GM06990 (cell line): ENCODE measurements around the gene ENOX1.

Experiments used
- DNase-seq: peaks from one replicate; pipeline ENCODE4 v3.0.0-alpha.2; 2011; ENCODE audit not compliant: insufficient read length; ENCODE audit errors: extremely low read depth
- H3K27me3 ChIP-seq: replicated peaks from 2 replicates; pipeline ENCODE4 v1.6.0; 2011; ENCODE audit warnings: low read length; ENCODE audit not compliant: control insufficient read depth, insufficient read depth
- H3K36me3 ChIP-seq: 2 replicates; pipeline ENCODE4 v1.5.1; 2011; ENCODE audit warnings: low read length; ENCODE audit not compliant: control insufficient read depth, insufficient read depth
- H3K4me3 ChIP-seq: replicated peaks from 2 replicates; pipeline ENCODE4 v1.5.1; 2011; ENCODE audit warnings: low read depth, mild to moderate bottlenecking, control low read depth, low read length
- TF ChIP-seq, protein P1 (sequence below): IDR thresholded peaks from 2 replicates; pipeline ENCODE4 v1.5.1; 2011; ENCODE audit warnings: low read length, control low read depth, mild to moderate bottlenecking, inconsistent platforms; ENCODE audit not compliant: insufficient read depth, poor library complexity, severe bottlenecking

ENOX1 gene

DNA sequence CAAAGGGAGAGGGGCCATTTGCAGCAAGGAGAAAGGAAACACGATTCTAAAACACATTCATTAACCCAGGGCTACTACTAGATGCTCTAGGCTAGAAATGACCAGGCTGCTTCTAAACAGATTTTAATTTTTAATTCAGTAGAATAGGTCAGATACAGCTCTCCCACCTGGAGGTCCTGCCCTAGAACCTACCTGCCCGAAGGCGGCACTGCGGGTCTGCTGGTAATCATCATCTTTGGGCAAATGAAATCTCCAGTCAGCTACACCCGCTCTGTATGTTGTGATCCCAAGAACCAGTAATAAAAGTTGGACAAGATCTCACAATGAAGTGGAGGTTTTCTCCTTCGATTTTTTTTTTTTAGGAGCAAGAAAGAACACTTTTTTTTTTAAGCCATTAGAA lies 345.3 kb downstream of the ENOX1 start:
- no peak for DNase-seq
- no peak overlapping the region for H3K4me3 ChIP-seq
- no peaks in the 10 kb centered on the region for H3K27me3 ChIP-seq
- H3K36me3 ChIP-seq: no peaks in the 10 kb centered on the region
- TF ChIP-seq, protein P1, sequence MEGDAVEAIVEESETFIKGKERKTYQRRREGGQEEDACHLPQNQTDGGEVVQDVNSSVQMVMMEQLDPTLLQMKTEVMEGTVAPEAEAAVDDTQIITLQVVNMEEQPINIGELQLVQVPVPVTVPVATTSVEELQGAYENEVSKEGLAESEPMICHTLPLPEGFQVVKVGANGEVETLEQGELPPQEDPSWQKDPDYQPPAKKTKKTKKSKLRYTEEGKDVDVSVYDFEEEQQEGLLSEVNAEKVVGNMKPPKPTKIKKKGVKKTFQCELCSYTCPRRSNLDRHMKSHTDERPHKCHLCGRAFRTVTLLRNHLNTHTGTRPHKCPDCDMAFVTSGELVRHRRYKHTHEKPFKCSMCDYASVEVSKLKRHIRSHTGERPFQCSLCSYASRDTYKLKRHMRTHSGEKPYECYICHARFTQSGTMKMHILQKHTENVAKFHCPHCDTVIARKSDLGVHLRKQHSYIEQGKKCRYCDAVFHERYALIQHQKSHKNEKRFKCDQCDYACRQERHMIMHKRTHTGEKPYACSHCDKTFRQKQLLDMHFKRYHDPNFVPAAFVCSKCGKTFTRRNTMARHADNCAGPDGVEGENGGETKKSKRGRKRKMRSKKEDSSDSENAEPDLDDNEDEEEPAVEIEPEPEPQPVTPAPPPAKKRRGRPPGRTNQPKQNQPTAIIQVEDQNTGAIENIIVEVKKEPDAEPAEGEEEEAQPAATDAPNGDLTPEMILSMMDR: no peak

DNA sequence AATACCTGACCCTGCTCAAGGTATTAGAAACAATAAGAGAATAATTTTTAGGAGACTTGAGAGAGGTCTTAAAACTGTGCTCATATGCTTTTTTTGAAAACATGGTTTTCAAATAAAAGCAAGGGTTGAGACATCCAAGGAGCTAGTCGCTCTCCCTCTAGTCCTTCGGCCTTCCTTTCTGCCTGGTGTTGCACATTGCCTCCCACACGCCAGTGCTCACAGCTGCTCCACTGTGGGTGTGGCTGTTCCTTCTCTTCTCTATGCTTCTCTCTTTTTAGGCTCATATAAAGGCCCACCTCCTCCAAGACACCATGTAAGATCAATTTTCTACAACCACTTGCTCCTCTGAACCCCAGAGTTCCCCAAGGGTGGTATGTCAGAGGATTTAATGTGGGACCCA lies 352.6 kb downstream of the ENOX1 start:
- Histone ChIP-seq H3K4me3 (no peak overlapping the region), H3K36me3 (no peaks in the 10 kb centered on the region), H3K27me3 (0 out of 2 replicates have a peak, but pooled peaks cover 2% of the 10 kb centered on the region)
- TF ChIP-seq, protein P1: no peak
- no peak for DNase-seq

DNA sequence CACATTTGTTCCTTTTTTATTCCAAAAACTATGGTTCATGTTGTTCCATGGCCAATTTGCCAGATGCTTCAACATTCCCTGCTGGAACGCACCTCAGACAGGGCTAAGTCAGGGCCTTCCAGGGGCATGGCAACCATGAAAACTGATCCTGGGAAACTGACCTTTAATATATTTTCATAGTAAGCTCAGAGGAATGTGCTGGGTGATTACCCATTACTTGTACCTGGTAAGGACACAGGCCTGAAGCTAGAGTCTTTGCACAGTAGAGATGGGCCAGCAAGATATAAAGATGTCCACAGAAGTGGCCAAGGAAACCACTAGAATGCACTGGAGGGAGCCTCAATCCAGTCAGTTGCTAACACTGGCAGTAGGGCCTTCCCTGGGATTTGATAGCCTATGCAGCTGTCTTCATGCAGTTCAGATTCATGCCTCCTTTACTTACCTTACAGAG lies 353.1 kb downstream of the ENOX1 start:
- Histone ChIP-seq H3K36me3 (no peaks in the 10 kb centered on the region), H3K27me3 (0 out of 2 replicates have a peak, but pooled peaks cover 2% of the 10 kb centered on the region), H3K4me3 (no peak overlapping the region)
- no peak for DNase-seq
- TF ChIP-seq, protein P1: no peak

DNA sequence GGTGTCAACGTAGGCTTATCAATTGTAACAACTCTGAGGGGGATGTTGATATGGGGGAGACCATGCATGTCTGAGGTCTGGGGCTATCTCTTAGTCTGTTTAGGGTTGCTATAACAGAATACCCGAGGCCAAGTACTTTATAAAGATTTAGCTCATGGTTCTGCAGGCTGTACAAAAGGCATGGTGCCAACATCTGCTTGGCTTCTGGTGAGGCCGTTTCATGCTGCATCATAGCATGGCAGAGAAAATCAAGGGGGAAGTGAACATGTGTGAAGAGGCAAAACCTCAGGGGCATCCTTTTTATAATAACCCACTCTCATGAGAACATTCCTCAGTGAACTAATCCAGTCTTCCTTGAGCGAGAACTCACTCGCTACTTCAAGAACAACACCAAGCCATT lies 353.8 kb downstream of the ENOX1 start:
- DNase-seq: no peak
- H3K27me3 ChIP-seq: 0 out of 2 replicates have a peak, but pooled peaks cover 2% of the 10 kb centered on the region
- no peaks in the 10 kb centered on the region for H3K36me3 ChIP-seq
- TF ChIP-seq, protein P1: no peak
- H3K4me3 ChIP-seq: no peak overlapping the region

DNA sequence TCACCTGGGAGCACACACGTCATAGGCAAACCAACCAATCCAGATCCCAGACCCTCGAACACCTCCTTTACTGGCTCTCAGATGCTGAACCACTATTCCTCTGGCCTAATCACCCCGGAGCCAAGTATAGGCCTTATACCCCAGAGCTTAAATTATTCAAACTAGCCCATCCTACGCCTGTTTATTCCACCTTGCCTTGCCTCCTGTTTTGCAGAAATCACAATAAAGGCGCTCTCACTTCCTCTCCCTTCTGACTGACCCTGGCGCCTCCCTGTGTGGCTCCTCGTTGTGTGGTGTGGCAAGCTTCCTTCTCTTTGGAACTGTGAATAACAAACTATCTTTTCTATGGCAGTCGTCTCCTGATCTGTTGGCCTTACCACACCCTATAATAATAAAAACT lies 354.9 kb downstream of the ENOX1 start:
- Histone ChIP-seq H3K27me3 (0 out of 2 replicates have a peak, but pooled peaks cover 2% of the 10 kb centered on the region), H3K4me3 (no peak overlapping the region), H3K36me3 (no peaks in the 10 kb centered on the region)
- no peak for DNase-seq
- TF ChIP-seq, protein P1: no peak

DNA sequence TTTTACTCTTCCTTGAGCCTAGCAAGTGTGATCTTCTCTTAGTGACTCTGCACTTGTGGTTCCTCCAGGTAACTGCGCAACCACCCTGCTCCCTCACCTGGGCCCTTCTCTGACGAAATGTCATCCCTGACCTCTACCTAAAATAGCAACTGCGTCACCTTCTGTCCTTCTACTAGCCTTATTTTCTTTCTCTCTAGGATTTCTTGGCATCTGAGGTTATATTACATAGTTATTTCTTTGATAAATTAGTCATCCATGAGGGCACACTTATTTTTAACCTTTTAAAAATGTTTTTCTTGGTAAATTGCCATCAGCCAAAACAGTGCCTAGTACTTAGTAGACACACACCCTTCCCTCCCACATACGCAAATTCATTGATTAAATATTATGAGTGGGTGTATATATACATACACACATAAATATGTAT lies 355.5 kb downstream of the ENOX1 start:
- TF ChIP-seq, protein P1: no peak
- DNase-seq: no peak

More for the DNA sequence above, 355.5 kb downstream of the ENOX1 start:
- Histone ChIP-seq H3K27me3 (0 out of 2 replicates have a peak, but pooled peaks cover 2% of the 10 kb centered on the region), H3K36me3 (no peaks in the 10 kb centered on the region), H3K4me3 (no peak overlapping the region)
